Measurements from ENCODE around the gene TMEM41B.
A peak's percentile ranks its signal among the peaks of the same experiment; 100 is the strongest.
"Not testable (repeated sequence)": the region's sequence is repeated elsewhere in the genome, so short reads cannot be mapped to it uniquely, and the experiment has no call there.

Gene TMEM41B, protein sequence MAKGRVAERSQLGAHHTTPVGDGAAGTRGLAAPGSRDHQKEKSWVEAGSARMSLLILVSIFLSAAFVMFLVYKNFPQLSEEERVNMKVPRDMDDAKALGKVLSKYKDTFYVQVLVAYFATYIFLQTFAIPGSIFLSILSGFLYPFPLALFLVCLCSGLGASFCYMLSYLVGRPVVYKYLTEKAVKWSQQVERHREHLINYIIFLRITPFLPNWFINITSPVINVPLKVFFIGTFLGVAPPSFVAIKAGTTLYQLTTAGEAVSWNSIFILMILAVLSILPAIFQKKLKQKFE

DNA sequence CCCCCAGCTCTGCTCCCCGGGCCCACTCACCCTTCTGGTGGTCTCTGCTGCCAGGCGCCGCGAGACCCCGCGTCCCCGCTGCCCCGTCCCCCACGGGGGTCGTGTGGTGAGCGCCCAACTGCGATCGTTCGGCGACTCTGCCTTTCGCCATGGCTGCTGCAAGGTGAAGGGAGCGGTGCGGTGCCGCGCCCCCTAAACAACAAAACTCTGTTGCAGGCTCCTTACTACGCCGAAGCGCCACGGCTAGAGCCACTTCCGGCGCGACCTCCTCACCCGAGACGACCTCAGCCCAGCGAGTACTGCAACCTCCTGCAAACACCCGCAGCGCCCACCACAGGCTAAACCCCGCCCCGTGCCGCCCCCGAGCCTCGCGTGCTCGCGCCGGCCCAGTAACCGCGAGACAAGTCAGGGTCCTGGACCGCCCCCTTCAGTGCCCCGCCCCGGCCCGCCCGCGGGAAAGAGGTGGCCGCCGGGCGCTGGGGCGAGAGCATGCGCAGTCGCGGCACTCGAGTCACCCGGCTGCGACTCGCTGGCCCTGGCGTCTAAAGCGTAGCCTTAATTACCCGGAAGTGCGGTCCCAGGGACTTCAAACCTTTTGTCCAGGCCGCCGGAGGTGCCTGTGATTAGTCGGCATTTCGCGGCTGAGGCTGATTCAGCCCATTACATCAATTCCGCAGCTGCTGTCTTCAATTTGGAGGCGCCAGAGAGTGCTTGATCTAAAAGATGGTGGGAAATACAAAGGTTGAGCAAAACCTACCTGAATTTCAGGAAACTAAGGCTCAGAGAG is at the start of gene TMEM41B:
TSS of gene TMEM41B (minus strand) at position 303 of the 787 bp plus-strand sequence. CDS start at position 151, 152 bp downstream.
- peak; percentile 95 for DNase-seq

DNA sequence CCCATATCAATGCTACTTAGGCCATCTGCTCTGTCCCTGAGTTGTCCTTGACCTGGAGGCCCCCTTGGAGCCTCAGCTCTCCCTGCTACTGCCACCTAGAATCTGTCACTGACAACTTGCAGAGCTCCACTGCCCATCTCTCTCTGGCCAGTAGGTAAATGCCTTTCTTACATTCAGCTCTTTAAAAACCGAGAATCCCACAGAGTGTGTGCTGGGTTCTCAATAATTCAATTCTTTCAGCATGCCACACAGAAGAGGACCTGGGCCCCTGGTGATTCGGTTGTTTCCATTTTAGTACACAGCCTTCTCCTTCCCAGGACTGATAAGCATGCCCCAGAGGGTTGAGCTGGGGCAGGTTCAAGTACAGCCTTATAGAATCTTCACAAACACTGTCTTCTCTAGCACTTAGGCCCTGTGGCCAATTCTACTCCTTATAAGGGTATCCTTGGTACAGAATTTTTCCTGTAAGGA is 48.0 kb upstream of the TMEM41B start:
- DNase-seq, result no peak

DNA sequence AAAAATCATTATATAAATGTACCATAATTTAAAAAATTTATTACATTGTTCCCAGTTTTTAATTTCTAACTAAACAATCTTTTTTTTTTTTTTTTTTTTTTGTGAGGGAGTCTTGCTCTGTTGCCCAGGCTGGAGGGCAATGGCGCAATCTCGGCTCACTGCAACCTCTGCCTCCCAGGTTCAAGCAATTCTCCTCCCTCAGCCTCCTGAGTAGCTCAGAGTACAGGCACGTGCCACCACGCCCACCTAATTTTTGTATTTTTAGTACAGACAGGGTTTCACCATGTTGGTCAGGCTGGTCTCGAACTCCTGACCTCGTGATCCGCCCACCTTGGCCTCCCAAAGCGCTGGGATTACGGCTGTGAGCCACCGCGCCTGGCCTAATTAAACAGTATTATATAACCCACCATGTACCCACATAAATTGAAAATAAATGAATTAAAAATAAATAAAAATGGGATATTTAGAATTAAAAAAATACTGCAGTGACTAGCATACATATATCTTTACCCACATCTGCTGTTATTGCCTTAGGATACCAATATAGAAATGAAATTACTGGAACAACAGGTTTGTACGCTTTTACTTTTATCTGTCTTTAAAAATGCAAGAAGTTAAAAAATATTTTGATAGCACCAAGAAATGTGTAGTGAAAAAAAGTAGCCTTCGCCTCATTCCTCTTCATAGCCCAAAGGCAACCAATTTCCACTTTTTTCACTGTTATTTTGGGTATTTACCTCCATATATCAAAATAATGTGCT is 46.6 kb upstream of the TMEM41B start:
- DNase-seq, result not testable (repeated sequence)

DNA sequence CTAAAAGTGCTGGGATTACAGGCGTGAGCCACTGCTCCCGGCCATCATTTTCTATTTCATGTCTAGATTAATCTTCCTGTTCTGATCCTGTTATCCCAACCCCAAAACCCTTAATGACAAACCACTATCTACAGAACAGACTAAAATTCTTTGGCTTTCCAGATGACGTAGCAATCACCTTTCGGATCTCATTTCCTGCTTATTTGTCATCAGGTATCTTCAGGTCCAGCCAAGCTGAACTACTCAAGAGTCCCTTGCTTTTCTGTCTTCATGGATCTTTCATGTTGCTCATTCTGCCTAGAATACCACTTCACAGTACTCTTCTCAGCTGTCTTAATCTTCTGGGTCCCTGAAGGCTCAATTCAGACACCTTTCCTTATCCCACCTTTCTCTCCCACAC is 42.6 kb upstream of the TMEM41B start:
- no peak for DNase-seq

DNA sequence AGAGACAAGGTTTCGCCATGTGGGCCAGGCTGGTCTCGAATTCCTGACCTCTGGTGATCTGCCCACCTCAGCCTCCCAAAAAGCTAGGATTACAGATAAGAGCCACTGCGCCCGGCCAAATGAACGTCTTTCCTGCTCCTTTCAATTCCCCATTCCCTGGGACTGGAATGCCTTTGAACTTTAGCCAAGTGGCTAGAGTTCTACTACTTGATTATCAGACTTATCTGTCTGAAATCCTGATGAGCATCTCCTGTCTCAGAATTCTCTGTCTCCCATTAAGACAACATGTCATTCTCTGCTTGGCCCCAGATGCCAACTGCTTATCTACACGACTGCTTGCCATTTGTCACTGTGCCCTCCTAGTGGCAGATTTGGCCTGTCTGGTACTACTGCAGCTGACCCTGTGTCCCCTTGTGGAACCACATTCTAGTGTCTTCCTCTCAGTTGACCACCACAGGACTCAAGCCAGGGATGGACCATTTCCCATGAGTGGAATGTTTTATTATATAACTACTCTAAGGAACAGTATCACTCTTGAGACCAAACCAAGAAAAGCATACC is 37.0 kb upstream of the TMEM41B start:
- DNase-seq, result no peak

DNA sequence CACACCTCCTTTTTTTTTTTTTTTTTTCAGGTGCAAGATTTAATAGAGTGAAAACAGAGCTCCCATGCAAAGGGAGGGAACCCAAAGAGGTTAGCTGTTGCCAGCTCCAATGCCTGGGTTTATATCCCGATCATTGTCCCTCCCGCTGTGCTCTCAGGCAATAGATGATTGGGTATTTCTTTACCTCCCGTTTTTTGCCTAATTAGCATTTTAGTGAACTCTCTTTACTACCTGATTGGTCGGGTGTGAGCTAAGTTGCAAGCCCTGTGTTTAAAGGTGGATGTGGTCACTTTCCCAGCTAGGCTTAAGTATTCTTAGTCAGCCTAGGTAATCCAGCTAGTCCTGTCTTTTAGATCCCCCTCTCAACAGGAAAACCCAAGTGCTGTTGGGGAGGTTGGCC is 33.4 kb upstream of the TMEM41B start:
- DNase-seq, result not testable (repeated sequence)

DNA sequence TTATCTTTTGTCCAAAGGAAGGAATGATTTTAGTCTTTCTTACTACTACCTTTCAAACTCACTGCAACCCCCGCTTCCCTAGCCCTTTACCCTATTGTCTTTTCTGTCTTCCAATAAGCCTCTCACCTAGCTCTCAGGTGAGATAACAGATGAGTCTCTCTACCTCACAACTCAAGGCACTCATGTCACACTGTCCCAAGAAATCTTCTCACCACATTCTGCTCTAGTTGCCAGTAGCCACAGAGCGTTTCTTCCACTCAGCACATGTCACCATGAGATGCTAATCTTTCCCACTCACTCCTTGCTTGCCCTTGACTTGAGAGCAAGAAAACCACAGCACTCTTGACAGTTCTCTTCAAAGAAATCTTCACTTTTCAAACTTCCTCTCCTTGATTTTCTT is 32.7 kb upstream of the TMEM41B start:
- no peak for DNase-seq

DNA sequence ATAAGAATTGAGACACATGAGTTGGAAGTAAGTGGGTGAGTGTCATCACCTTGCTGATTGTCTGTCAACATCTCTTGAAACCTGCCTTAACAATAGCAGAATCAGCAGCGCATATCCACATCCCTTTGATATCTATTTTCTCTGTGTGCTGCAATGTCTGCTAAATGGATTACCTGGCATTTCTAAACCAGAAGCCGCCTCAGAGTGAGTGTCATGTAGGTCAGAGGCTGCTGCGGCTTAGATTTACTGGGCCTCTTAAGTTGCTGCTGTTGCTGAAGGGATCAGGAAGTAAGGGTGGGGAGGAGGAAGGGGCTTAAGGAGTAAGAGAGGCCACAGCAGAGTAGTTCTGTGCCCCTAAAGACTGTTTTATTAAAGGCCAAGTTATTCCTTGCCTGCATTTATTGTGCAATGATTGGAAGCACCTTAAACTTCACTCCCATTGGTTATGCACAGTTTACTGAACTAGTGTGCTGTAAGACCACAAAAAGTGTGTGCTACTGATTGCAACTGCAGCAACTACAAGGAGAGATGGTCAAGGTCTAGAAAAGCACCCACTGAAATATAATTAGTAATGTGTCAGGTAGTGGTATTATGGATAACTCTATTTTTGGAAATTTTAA is 29.8 kb upstream of the TMEM41B start:
- no peak for DNase-seq

DNA sequence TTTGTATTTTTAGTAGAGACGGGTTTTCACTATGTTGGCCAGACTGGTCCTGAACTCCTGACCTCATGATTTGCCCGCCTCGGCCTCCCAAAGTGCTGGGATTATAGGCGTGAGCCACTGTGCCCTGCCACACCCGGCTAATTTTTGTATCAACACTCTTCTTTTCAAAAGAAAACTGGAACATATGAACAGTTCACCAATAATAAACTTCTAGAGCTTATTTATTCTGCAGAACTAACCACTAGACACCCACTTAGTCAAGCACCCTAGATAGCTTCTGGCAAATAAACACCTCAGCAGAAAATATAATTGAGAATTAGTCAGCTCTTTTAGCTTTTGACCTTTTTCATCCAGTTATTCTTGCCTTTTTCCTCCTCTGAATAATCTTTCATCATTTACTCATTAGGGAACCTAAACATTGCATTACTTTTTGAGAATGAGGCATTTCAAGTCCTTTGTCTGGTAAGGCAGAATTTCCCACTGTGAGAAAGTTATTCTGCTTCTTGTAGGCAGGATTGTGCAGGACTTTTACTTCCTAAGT is 27.3 kb upstream of the TMEM41B start:
- DNase-seq, result no peak

DNA sequence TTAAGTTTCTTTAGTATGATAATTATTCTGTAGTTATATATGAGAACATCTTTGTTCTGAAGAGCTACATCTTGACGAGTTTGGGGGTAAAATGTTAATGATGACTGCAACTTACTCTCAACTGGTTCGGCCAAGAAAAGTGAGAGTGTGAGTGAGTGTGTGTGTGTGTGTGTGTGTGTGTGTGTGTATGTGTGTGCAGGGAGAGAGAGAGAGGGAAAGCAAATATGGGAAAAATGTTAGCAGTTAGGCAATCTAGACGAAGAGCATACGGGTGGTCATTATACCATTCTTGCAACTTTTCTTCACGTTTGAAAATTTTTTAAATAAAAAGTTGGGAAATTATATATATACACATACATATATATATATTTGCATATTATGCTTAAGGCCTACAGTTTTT is 18.3 kb upstream of the TMEM41B start:
- DNase-seq, result no peak

DNA sequence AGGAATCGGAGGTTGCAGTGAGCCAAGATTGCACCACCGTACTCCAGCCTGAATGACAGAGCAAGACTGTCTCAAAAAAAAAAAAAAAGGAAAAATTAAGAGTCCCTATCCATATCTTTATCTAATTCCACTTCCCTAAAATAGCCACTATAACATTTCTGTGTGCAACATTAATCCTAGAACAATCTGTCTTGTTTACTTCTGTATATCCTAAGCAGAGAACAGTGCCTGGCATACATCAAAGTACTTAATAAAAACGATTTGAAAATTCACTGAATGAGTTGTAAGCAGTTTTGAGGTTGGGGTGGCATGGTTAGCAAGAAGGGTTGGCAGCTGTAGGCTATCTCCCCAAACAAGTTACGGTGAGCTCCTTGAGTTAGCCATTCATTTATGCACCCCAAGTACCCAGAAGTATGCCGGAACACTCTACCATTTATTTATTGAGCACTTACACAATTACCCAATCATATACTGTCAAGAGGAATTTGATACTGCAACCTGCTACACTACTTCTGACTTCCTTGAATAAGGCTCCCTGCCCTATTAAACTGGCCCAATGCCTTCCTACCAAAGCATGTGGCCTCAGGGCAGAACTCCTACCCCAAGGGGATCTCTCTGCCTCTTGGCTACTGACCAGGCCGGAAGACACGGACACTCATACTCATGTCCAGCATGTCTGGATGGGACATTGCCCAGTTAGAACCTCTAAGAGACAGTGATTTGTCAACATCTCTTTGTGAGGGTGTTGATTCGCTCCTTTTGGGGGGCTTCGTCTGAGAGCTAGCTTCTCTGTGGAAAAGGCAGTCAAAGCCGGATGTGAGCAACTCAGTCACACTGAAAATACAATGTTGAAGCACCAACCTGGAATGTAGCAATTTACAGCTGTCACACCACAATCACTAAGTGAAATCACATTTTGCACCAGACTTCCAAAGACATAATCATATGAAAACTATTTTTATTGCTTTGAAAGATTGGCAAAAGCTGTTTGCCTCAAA is 16.3 kb upstream of the TMEM41B start:
- DNase-seq, result peak; percentile 75

DNA sequence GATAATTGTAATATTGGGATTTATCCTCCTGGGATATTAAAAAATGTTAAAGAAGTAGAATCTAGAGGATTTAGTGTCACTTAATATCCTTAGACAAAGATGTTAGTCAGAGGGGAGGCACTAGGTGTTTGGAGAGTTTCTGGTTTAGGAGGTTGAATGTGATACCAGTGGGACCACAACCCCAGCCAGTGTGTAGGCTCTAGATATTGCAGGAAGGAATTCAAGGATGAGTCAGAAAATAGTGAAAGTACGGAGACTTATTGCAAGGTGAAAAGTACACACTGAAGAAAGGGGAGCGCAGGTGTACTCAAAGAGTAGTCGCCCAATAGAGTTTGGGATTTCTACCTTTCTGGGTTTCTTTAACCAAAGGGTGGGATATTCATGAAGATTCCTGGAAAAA is 5.7 kb upstream of the TMEM41B start:
- no peak for DNase-seq

DNA sequence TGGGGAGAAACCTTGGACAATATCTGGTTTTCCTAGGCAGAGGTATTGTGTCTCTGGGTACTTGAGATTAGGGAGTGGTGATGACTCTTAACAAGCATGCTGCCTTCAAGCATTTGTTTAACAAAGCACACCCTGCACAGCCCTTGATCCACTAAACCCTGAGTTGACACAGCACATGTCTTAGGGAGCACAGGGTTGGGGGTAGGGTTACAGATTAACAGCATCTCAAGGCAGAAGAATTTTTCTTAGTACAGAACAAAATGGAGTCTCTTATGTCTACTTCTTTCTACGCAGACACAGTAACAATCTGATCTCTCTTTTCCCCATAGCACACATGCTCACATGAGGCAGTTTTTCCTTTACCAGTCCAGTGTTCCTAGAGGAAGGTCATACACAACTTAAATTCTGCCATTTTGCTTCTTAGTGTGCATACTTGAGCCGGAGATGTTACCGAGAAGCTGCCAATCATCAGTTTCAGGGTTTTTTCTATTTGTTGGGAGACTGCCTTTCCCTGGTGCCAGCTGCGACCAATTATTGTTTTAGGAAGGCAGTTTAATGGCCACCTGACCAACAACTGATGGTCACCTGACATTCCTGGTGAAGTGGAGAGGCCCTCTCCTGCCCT is 5.1 kb upstream of the TMEM41B start:
- DNase-seq, result not testable (repeated sequence)

DNA sequence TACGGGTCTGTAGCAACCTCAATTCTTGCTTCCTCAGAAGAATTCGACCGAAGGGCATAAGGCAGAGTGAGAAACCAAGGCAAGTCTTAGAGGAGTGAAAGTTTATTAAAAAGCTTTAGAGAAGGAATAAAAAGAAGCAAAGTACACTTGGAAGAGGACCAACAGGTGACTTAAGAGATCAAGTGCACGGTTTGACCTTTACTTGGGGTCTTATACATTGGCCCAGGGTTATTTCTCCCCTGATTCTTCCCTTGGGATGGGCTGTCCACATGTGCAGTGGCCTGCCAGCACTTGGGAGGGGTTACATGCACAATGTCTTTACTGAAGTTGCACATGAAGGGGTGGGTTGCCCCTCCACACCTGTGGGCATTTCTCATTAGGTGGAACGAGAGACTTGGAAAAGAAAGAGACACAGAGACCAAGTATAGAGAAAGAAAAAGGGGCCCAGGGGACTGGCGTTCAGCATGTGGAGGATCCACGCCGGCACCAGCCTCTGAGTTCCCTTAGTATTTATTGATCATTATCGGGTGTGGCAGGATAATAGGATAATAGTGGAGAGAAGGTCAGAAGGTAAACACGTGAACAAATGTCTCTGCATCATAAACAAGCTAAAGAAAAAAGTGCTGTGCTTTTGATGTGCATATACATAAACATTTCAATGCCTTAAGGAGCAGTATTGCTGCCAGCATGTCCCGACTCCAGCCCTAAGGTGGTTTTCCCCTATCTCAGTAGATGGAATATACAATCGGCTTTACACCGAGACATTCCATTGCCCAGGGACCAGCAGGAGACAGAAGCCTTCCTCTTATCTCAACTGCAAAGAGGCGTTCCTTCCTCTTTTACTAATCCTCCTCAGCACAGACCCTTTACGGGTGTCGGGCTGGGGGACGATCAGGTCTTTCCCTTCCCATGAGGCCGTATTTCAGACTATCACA is 4.3 kb upstream of the TMEM41B start:
- not testable (repeated sequence) for DNase-seq

DNA sequence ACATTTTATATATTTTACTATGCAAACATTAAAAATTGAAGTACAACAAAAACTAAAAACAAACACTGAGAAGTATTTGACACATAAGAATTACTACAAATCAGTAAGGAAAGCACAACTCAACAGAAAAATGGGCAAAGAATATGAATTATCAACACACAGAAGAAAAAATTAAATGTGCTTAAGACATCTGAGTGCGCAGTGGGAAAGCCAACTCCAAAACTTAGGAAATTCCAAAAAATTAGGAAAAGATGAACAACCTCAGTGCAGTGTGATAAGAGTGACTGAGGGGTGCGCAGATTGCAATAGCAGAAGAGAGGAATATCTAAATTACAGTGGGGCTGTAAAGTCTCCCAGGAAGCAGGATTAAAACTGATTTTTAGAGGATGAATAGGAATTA is 1.9 kb upstream of the TMEM41B start:
- no peak for DNase-seq

DNA sequence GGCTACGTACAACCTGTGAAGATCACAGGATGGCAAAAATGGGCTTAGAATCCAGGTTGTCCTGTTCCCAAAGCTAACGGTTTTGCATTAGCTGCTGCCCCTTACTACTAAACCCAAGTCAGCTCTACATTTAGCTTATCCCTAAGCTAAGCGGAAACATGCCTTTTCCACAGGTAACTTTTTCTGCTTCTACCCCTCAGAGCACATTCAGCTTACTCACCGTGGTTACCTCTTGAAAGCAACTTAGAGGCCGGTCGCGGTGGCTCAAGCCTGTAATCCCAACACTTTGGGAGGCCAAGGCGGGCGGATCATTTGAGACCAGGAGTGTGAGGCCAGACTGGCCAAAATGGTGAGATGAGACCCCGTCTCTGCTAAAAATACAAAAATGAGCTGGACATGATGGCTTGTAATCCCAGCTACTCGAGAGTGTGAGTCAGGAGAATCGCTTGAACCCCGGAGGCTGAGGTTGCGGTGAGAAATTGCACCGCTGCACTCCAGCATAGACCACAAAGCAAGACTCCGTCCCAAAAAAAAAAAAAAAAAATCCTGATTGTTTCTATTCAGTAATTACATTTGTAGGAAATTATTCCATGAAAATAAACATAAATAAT is 790 bp upstream of the TMEM41B start:
- no peak for DNase-seq

DNA sequence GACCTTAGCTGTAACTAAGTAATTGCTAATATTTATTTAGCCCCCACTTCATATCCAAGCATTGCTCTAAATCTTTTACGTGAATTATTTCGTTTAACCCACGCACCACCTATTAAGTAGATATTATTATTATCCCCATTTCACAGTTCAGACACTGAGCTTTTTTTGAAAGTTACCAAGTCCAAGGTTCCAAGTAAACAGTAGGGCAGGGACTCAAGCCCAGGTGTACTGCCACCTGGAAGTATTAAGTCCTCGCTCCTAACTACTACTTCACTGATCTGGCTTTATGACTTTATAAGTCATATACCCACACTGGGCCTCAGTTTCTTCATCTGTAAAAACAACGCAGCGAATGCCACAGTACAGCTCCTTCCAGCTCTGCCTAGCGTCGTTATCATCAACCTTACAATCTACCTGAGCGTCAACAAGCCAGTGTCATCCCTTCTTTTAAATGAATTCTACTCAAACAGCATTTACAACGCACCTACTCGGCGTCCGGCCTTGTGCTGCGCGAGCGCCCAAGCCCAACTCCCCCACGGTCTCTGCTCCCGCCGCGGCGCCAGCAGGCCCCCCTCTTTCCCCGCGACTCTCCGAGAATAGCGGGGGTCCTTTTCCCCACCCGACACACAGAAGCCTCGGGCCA is 624 bp downstream of the TMEM41B start:
- DNase-seq, result peak; percentile 2

DNA sequence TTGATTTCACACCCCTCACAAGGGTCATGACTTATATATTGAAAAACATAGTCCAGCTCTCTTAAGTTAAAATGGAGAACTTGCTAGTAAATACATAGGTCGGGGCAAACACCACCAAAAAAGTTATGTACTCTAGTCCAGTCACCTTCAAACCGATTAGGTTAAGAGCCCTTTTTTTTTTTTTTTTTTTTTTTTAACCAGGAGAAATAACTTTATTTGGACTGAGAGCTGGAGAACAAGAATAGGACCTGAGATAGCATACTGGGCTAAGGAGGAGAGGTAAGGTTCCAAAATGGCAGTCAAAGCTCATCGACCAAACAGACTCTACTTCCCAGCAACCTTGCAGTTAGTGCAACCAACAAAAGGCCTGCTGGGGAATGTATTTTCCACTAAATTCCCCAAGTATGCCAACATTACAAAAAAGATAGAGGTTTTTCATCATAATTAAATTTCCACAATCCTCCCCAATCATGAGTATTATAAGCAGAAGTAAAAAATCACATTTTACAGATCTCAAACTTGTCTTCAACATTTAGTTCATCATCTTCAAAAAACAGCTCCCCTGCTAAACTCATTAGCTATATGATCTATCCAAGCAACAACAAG is 3.8 kb downstream of the TMEM41B start:
- no peak for DNase-seq

Data from T1000 (cell line).